Vagina (tissue), 2 donors: ENCODE measurements around the gene MRPL34.

Experiments
- POLR2AphosphoS5 ChIP-seq, 2 donors: sonication (generic); formaldehyde crosslinking; IDR thresholded peaks; one replicate each; pipeline ENCODE4 v1.9.0; 2017; ENCODE audit warnings: antibody characterized with exemption in 2 of 2, mild to moderate bottlenecking in 2 of 2, low read depth in 1 of 2; ENCODE audit not compliant: insufficient read depth in 1 of 2
- TF ChIP-seq, protein P1 (sequence below), 3 experiments: fragments of 450-650 bp in 2 of 3; fragments of 200-600 bp in 1 of 3; sonication (generic) in 1 of 3; IDR thresholded peaks; one replicate each; pipeline ENCODE4 v1.5.1; 2017 to 2019; ENCODE audit warnings: antibody characterized with exemption in 3 of 3, mild to moderate bottlenecking in 2 of 3, moderate library complexity in 2 of 3

DNA sequence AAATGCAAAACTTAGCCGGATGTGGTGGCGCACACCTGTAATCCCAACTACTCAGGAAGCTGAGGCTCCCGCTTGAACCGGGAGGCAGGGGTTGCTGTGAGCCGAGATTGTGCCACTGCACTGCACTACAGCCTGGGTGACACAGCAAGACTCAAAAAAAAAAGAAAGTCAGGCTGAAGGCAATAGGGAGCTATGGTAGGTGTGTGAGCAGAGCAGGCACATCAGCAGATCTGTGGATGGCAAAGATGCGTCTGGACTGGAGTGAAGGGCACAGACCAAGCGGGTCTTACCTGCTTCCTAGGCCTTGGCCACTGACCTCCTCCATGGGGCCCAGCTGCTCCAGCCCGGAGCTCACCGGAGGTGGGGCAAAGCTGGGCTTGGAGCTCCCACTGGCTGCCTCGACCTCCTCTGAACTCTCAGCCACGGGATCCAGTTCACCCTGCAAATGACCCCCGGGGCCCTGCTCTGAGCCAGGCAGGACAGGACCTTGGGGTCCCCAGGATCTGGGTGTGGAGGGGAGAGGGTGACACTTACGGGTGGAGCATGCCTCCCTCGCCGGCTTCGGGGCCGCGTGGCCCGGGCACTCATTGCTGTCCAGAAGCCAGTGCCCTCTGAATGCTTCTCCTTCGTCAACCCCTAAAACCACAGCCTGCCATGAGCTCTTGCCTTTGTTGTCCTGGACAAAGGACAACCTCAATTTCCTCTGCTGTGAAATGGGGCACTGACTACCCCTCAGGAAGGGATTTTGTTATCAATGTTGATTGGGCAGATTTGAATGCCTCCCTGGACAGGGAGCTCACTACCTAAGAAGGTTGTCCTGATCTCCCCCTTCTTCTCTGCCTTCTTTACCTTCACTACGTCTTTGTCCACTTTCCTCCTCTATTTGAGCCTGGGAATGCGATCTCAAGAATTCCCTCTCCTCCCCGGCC, 41.7 kb upstream of the MRPL34 start:
- no peak for TF ChIP-seq POLR2AphosphoS5 (IDR thresholded peaks at IDR 0.05; ENCODE audit: insufficient read depth in 1 of 2, low read depth in 1 of 2)
- TF ChIP-seq, protein P1, sequence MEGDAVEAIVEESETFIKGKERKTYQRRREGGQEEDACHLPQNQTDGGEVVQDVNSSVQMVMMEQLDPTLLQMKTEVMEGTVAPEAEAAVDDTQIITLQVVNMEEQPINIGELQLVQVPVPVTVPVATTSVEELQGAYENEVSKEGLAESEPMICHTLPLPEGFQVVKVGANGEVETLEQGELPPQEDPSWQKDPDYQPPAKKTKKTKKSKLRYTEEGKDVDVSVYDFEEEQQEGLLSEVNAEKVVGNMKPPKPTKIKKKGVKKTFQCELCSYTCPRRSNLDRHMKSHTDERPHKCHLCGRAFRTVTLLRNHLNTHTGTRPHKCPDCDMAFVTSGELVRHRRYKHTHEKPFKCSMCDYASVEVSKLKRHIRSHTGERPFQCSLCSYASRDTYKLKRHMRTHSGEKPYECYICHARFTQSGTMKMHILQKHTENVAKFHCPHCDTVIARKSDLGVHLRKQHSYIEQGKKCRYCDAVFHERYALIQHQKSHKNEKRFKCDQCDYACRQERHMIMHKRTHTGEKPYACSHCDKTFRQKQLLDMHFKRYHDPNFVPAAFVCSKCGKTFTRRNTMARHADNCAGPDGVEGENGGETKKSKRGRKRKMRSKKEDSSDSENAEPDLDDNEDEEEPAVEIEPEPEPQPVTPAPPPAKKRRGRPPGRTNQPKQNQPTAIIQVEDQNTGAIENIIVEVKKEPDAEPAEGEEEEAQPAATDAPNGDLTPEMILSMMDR (IDR thresholded peaks at IDR 0.05) = no peak
